Adipocyte (in vitro differentiated cells): ENCODE data around the gene ARHGEF16.

Experiments
- DNase-seq: peaks from one replicate; pipeline ENCODE4 v3.0.0-alpha.2; 2015; ENCODE audit warnings: low read depth
- H3K27me3 ChIP-seq: replicated peaks from 2 replicates; pipeline ENCODE4 v1.7.0; 2013; ENCODE audit warnings: mild to moderate bottlenecking, low read length, moderate library complexity; ENCODE audit not compliant: control insufficient read depth, insufficient read depth
- H3K36me3 ChIP-seq: 2 replicates; pipeline ENCODE4 v1.7.0; 2013; ENCODE audit warnings: low read length, mild to moderate bottlenecking, moderate library complexity; ENCODE audit not compliant: control insufficient read depth, insufficient read depth, severe bottlenecking
- H3K4me1 ChIP-seq: 2 replicates; pipeline ENCODE4 v1.7.0; 2013; ENCODE audit warnings: mild to moderate bottlenecking, low read length, moderate library complexity; ENCODE audit not compliant: control insufficient read depth, insufficient read depth
- H3K4me3 ChIP-seq: 2 replicates; pipeline ENCODE4 v1.7.0; 2013; ENCODE audit warnings: mild to moderate bottlenecking, low read length, moderate library complexity
- H3K9ac ChIP-seq: 2 replicates; pipeline ENCODE4 v1.7.0; 2013; ENCODE audit warnings: mild to moderate bottlenecking, low read length, moderate library complexity
- H3K9me3 ChIP-seq: 2 replicates; pipeline ENCODE4 v1.7.0; 2013; ENCODE audit warnings: mild to moderate bottlenecking, low read length, moderate library complexity; ENCODE audit not compliant: control insufficient read depth

The ARHGEF16 gene

DNA sequence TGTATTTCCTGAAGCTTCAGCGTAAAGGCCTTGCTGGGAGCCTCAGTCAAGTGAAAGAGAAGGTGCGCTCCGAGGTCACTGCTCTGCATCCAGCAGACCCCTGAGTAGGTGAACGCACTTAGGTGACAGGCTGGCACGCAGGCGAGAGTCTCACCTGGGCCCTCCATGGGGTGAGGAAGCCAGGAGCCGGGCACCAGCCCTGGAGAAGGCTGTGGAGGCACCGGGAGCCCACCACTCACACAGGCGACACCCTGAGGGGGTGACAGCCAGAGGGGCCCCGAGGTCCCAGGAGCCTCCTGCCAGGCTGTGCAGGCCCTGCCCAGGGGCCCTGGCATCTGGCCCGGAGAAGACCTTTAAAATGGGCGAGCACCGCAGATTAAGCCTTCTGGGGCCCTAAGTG lies 67.6 kb downstream of the ARHGEF16 start:
- Histone ChIP-seq H3K4me3 (no peak overlapping the region), H3K4me1 (no peaks in the 10 kb centered on the region), H3K9ac (no peak overlapping the region), H3K27me3 (no peaks in the 10 kb centered on the region), H3K9me3 (no peaks in the 10 kb centered on the region), H3K36me3 (no peaks in the 10 kb centered on the region)
- DNase-seq = no peak

DNA sequence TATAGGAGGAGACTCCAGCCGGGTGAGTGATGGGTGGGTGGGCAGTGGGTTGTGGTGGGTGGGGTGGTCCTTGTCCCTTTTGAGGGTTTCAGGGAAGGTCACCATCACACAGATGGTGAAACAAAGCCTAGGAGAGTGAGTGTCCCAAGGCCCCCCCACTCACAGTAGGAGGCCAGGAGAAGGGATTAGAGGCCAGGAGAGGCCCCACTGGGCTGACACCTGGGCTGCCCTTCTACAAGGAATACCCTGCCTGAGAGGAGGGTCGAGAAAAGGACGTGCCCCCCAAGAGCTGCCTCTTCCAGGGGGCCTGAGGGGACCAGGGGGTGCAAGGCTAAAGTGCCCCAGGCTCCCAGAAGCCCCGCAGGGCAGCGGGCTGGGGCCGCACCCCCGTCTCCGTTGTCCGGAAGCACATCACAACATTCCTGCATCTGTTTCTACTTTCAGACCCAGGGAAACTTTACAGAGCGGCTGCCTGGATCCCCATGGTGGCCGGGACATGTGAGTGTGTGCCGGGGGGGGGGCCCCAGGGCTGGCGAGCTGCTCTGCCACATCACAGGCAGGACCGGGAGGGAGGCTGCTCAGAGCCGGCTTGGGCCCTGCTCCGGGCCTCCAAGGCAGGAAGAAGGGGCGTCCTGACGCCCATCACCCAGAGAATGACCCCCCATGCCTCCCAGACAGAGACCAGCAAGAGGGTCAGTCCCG lies 68.2 kb downstream of the ARHGEF16 start:
- Histone ChIP-seq H3K9me3 (no peaks in the 10 kb centered on the region), H3K4me1 (no peaks in the 10 kb centered on the region), H3K4me3 (no peak overlapping the region), H3K9ac (peak overlapping the region; percentile 62), H3K36me3 (no peaks in the 10 kb centered on the region), H3K27me3 (no peaks in the 10 kb centered on the region)
- peak; percentile 82 for DNase-seq

DNA sequence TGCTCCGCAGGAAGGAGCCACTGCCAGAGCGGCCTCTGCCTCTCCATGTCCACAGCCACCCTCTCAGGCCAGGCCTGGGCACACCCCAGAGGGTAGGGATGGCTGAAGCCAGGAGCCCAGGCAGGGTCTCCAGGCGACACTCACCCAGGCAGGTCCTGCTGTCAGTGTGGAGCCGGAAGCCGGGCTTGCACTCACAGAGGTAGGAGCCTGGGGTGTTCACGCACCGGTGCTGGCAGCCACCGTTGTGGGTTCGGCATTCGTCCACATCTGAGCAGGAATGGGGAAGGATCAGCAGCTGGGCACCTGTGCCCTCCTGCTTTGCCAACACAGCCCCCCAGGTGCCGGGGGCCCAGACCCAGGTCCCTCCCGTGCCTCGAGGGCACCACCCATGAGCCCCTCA lies 69.5 kb downstream of the ARHGEF16 start:
- H3K36me3 ChIP-seq = no peaks in the 10 kb centered on the region
- H3K9me3 ChIP-seq = no peaks in the 10 kb centered on the region
- no peaks in the 10 kb centered on the region for H3K27me3 ChIP-seq
- no peak overlapping the region for H3K9ac ChIP-seq
- H3K4me3 ChIP-seq = no peak overlapping the region
- no peaks in the 10 kb centered on the region for H3K4me1 ChIP-seq
- no peak for DNase-seq

DNA sequence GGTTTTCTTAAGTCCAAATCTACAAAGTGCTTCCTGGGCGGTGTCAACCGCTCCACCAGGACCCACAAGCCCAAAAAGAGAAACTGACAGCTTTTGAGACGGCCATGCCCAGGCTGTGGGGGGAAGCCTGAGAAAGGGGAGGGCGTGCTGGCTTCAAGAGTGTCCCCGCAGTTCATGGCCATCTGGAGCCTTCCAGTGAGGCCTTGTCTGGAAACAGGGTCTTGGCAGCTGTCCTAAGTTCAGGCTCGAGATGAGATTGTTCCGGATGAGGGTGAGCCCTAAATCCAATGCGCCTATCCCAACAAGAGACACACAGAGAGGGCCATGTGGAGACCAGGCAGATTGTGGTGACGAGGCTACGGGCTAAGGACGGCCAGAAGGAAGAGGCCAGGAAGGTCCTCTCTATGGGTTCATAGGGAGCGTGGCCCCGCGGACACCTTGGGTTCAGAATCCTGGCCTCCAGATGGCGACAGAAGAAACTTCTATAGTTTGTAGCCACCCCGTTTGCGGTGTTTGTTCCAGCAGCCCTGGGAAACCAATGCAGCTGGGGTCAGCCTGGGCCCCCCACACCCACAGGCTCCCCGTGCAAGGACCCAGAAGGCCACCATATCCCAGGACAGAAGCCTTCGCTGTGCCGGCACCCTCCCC lies 70.2 kb downstream of the ARHGEF16 start:
- Histone ChIP-seq H3K9me3 (no peaks in the 10 kb centered on the region), H3K9ac (no peak overlapping the region), H3K4me3 (no peak overlapping the region), H3K36me3 (no peaks in the 10 kb centered on the region), H3K4me1 (peaks cover 5% of the 10 kb centered on the region), H3K27me3 (no peaks in the 10 kb centered on the region)
- DNase-seq = no peak

DNA sequence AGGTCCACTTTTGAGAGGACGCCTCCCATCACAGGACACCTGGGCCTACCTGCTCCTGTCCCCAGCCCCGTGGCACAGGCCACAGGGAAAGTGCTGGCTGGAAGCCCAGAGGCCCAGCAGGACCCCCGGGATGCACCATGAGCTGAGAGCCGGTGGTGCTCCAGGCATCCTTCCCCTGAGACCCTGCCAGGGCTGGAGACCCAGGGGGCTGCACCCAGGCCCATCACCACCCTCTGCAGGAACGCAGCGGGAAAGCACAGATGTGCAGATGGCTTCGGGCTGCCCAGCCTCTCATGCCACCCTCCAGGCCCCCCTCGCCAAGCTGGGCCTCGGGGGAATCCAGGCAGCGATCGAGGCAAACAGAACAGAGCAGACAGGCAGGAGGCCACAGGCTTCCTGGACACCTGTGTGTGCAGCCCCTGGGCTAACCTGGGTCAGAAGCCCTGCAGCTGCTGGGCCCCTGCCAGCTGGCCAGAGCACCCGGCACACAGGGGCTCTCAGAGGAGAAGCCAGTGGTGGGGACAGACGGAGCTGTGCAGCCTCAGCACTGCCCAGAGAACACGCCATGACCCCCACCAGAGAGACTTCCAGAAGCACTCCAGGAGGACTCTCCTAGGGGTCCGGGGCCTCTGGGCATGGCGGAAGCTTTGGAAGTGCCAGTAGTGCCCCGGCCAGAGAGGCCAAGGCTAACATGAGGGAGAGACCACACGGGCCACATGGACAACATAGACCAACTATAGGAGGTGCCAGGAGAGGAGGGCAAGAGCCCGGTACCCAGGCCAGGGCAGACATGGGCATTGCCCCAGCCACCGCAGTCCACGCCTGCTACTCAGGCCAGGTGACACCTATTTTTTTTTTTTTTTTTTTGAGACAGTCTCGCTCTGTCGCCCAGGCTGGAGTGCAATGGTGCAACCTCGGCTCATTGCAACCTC lies 71.4 kb downstream of the ARHGEF16 start:
- Histone ChIP-seq H3K36me3 (no peaks in the 10 kb centered on the region), H3K9me3 (no peaks in the 10 kb centered on the region), H3K4me1 (peaks cover 14% of the 10 kb centered on the region), H3K4me3 (no peak overlapping the region), H3K27me3 (no peaks in the 10 kb centered on the region), H3K9ac (no peak overlapping the region)
- DNase-seq = no peak

DNA sequence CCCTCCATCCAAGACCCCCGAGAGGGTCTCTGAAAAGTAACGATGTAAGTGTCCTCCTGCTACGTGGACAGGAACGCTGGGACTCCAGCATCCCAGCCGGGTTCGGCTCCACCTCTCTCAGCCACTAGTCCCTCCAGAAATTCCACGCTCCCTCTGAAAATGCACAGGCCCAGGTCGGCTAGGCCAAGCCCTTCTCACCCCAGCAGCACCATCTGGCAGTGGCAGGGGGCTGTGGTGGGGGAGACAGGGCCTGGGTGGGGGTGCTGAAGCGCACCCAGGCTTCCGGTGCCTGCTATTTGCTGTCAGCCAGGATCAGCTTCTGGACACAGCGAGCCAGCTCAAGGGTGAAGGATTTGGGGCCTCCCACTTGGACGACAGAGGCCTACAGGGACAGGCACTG lies 73.3 kb downstream of the ARHGEF16 start:
- no peaks in the 10 kb centered on the region for H3K9me3 ChIP-seq
- no peak for DNase-seq
- H3K9ac ChIP-seq = no peak overlapping the region
- peaks cover 14% of the 10 kb centered on the region for H3K4me1 ChIP-seq
- no peaks in the 10 kb centered on the region for H3K36me3 ChIP-seq
- no peaks in the 10 kb centered on the region for H3K27me3 ChIP-seq
- H3K4me3 ChIP-seq = no peak overlapping the region

DNA sequence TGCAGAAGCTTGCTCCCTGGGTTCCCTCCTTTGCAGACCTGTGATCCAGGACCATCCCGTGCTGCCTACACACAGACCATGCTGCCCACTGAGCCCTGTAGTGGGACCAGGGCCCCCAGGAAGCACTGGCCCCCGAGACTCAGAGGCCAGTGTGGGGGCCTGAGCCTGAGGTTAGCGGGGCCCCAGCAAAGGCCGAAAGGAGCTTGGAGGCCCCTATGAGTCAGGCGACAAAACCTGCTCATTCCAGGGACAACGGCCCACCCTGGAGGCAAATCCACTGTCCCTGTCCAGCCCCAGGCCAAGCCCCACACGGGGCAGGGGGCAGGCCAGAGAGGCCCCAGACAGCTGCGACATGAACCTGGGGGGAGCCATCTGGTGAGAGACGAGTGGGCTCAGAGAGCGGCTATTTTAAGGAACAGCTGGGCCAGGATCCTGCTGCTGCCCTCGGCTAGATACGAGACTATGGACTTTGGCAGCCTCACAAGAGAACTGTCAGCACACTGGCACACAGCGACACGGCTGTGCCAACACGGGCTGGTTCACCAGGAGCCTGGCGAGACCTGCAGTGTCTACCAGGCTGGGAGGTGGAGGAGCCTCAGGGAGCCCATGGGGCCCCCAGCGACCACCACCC lies 74.7 kb downstream of the ARHGEF16 start:
- Histone ChIP-seq H3K4me3 (peak overlapping the region; percentile 77), H3K9me3 (no peaks in the 10 kb centered on the region), H3K27me3 (no peaks in the 10 kb centered on the region), H3K4me1 (peaks cover 14% of the 10 kb centered on the region), H3K9ac (peak overlapping the region; percentile 81), H3K36me3 (no peaks in the 10 kb centered on the region)
- DNase-seq = no peak

DNA sequence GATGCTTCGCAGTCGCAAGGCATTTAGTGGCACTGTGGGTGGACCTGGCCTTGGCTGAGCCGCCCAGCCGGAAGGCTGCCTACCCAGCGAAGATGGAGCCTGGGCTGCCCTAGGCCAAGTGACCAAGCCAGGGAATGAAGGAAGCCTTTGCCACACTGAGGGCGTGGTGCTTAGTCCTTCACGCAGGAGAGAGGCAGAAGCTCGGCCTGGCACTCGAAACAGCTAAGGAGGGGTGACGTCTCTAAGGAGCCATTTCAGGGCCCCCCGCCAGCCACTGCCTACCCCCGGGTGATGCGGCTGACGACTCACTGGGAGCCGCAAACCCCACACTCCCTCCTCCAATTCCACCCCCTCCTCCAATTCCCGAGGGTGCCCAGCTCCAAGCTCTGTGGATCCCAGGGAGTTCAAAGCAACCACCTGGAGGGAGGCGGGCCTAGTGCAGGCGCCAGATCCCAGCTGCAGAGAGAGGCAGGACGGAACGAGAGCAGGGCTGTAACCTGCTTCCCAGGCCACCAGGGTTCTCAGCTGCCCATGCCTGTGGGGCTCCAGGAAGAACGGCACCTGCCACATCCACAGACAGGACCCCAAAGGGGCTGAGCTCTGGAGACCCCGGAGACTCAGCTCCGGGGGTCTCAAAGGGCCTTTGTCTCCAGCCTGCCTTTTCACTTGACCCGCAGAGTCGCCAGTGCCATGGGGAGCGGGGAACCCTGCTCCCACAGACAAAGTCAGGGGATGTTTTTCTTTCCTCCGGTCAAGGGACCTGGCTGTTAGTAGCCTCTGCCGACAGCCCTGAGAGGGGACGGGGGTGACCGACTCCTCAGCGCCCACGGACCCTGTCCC lies 75.8 kb downstream of the ARHGEF16 start:
- Histone ChIP-seq H3K4me1 (peaks cover 14% of the 10 kb centered on the region), H3K27me3 (no peaks in the 10 kb centered on the region), H3K36me3 (no peaks in the 10 kb centered on the region), H3K4me3 (peak overlapping the region; percentile 77), H3K9ac (peak overlapping the region; percentile 81), H3K9me3 (no peaks in the 10 kb centered on the region)
- no peak for DNase-seq
